OCI-LY1 (cell line): Measurements from ENCODE around the gene NPFF.

Source experiments
- EZH2 ChIP-seq: fragments of 200-600 bp; sonication (generic), shearing (Covaris generic); IDR thresholded peaks from 2 replicates; pipeline ENCODE4 v1.8.0; 2017; ENCODE audit warnings: borderline replicate concordance, mixed run types, mild to moderate bottlenecking, antibody characterized with exemption, low read length, moderate library complexity, mixed read lengths
- TF ChIP-seq, protein P1 (sequence below): fragments of 200-600 bp; sonication (generic), shearing (Covaris generic); IDR thresholded peaks from 2 replicates; pipeline ENCODE4 v1.5.1; 2017; ENCODE audit warnings: mild to moderate bottlenecking, antibody characterized with exemption, low read length, moderate library complexity, mixed read lengths

GRCh38 chr12:53463802-53464560 lies 43.3 kb downstream of the NPFF start:
- TF ChIP-seq, protein P1, sequence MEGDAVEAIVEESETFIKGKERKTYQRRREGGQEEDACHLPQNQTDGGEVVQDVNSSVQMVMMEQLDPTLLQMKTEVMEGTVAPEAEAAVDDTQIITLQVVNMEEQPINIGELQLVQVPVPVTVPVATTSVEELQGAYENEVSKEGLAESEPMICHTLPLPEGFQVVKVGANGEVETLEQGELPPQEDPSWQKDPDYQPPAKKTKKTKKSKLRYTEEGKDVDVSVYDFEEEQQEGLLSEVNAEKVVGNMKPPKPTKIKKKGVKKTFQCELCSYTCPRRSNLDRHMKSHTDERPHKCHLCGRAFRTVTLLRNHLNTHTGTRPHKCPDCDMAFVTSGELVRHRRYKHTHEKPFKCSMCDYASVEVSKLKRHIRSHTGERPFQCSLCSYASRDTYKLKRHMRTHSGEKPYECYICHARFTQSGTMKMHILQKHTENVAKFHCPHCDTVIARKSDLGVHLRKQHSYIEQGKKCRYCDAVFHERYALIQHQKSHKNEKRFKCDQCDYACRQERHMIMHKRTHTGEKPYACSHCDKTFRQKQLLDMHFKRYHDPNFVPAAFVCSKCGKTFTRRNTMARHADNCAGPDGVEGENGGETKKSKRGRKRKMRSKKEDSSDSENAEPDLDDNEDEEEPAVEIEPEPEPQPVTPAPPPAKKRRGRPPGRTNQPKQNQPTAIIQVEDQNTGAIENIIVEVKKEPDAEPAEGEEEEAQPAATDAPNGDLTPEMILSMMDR: no peak
- no peak for TF ChIP-seq EZH2
